Stimulated activated CD4-positive, alpha-beta T cell treated with anti-CD3 and anti-CD28 coated beads, Interleukin-1b, Interleukin-23, amount 100 ng/mL, for 24 hours (primary cell): ENCODE results near the gene ACSL4.
"Not testable (repeated sequence)": the region's sequence is repeated elsewhere in the genome, so short reads cannot be mapped to it uniquely, and the experiment has no call there.

ENCODE experiments used
- DNase-seq, 4 experiments: peaks; one replicate each; pipeline ENCODE4 v3.0.0-alpha.2; 2020; ENCODE audit warnings: low read depth in 4 of 4, low spot score in 1 of 4

ACSL4 gene

DNA sequence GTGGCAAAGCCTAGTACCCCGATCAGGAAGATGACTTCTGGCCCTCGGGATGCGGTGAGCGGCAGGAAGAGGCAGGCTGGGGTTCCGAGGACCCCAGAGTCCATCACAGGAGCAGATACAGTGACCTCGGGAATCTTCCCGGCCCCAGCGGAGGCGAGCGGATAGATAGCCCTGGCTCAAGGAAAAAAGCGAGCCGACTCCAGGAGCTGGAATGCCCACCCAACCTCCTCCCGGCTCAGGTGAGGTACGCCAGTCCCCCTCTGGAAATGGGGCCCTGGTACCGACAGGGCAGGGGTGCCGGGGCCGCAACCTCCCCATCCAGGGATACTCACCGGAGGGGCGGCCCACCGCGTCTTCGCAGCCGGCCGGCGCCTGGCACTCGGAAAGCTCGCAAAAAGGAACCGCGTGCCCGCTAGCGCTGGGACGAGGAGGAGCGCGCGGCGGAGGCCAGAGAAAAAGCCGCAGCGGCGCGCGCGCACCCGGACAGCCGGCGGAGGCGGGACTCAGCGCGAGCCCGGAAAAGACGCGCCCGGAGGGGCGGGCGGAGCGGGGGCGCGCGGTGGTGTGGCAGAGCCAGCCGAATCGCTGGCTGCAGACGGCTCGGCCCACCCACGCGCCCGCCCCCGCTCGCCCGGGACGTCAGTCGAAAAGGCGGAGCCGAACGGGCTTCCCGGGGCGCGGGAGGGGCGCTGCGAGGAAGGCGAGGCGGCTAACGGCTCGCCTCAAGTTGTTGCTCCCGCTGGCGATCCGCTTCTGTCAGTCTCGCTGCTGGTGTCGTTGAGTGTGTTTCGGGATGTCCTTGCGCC is at the start of gene ACSL4:
ACSL4 (minus strand) TSS at position 451 of the 806 bp plus-strand sequence. CDS start 49,894 bp downstream, outside the sequence.
- peak; percentile 59 to 83 (median 70) for DNase-seq

DNA sequence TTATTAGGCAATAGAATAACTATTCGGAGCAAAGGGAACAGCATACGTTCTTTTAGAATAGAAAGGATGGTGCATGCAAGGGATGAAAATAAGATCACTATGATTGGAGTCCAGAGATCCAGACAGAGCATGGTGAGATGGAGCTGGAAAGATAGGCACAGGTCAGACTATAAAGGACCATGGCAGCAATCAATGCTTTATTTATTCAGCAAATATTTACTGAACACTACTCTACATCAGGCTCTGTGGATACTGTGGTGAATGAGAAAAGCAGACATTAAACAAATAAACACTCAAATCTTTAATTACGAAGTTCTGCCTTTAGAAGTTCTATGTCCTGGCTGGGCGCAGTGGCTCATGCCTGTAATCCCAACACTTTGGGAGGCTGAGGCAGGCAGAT is 44.7 kb upstream of the ACSL4 start:
- no peak for DNase-seq

DNA sequence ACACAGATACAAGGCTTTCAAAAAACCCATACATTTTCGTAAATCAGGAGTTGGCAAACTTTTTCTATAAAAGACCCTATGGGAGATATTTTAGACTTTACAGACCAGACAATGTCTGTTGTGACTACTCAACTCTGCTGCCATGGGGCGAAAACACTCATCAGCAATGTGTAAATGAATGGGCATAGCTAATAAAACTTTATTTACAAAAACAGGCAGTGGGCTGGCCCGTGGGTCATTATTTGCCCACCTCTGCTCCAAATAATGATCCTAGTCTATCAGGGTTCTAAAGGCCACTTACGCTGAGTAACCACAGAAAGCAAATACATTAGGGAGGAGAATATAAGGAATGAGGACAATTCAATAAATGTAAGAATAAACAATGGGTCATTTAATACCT is 43.9 kb upstream of the ACSL4 start:
- DNase-seq = no peak

DNA sequence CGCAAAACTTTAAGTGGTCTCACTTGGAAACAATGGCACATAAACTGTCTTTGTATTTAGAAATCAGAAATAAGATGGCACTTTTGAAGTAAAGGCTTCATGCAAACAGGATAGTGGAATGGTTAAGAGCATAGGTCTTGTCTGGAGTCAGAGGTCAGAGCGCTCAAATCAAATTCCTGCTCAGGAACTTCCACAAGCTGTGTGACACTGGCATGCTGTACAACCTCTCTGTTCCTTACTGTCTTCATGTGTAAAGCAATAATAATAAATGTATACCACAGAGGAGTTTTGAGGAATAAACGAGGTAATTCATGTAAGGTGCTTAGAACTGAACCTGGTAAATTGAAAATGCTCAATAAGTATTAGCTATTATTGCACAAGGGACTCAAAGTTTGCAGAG is 43.4 kb upstream of the ACSL4 start:
- no peak for DNase-seq

DNA sequence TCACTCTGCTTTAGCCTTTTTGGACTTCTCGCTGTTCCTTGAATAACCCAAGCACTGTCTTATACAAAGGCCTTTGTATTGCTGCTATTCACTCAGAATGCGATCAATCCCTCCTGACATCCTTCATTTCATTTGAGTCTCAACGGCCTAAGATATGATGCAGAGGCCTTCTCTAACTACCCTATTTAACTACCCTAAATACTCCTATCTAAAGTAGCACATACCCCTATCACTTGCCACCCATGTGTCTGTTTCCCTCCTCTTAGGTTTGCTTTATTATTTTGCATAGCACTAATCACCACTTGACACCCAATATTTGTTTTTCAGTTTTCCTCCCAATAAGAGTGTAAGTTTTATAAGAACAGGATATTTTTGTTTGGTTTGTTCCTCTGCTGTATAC is 42.3 kb upstream of the ACSL4 start:
- no peak for DNase-seq

DNA sequence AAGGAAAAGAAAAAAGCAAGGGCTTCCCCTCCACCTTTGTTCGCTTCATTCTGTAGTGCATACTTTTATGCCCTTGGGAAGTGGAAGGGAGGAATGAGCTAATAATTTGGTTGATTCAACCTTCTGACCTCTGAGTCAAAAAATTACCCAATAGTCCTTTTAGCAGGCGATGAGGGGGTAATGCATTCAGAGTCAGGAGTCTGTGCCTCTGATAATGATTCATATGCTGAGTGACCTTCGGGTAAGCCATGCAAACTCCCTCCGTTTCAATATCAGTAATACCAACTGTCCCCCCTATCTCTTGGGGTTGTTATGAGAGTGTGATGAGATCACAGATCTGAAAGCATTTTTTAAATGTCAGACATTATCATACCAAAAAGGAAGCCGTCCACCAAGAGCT is 41.6 kb upstream of the ACSL4 start:
- DNase-seq = no peak

DNA sequence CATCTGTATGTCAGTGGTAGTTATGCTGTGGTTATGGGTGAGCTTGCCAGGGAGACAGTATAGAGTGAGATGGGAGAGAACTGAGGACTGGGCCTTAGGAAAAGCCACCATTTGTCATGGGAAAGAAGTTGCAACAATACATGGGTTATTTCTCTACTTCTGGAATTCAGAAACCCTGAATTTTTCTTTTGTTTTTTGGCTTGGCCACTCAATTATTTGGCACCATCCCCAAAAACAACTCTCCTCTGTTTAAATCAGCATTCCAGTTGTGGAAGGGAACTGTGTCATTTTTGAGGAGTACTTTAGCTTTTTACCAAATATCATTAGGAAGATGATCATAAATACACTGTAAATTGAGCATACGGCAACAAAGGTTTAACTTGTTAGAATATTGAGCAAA is 41.1 kb upstream of the ACSL4 start:
- no peak for DNase-seq

DNA sequence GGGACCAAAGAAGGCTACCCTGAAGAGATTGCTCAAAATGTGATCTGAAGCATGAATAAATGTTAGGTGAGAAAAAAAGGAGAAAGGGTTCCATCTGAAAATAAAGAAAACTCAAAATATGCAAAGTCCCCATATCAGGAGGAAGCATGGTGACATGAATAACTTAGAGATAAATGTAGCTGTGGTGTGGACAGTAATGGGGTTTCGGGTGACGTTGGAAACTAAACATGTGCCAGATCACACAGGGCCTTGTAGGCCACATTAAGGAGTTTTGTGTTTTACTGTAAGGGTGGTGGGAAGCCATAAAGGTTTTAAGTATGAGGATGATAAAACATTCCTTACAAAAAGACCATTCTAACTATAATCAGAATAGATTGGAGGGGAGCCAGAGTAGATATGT is 40.3 kb upstream of the ACSL4 start:
- DNase-seq = no peak

DNA sequence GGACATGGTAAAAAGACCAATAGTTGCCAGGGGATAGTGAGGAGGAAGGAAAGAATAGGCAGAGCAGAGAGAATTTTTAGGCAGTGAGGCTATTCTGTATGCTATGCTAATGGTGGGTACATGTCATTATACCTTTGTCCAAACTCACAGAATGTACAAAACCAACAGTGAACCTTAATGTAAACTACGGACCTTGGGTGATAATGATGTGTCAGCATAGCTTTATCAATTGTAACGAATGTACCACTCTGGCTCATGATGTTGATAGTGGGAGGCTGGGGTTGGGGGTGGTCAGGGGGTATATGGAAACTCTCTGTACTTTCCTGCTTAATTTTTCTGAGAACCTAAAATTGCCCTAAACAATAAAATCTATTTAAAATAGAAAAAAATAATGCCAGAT is 37.7 kb upstream of the ACSL4 start:
- DNase-seq = no peak

DNA sequence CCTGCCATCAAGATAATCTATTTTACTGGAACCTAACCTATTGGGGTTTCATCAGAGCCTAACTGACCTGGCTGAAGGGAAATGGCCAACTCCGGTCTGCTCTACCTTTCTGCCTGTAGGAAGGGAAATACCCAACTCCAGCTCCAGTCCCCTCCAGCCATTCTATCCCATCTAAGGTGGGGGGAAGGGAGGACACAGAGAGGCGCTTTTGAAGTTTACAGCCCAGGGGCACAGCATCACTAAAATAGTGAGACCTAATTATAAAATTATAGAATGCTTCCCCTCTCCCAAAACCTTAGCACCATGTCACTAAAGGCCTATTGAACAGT is 27.8 kb upstream of the ACSL4 start:
- no peak for DNase-seq

DNA sequence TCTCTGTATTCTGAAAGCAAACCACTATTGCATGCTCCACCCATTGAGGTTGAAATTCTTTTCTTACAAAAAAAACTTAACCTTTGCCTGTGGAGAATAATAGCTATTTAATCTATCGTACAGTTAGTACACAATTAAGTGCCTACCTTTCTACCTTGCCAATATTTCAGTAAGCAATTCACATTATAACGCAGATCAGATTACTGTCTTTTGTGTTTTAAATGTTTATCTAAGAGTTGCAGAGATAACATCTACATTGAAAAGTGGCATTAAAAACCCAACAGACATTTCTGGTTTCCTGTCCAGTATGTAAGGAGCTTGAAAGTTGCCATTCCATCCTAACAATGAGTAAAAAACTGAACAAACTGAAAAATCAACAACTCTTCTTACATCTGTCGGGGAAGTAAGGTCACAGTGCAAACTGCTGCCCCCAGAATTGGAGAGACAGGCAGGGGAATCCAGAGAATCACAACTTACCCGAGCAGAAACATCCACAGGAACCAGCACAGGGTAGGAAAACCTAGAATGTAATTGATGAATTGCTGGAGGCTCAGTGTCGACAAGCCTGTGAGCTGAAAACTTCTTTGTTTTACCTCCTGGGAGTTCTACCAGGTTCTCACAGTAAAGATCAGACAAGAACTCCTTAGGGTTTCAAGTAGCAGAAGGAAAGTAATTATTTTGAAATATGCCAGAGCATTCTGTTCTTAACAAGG is 27.3 kb upstream of the ACSL4 start:
- DNase-seq = no peak

DNA sequence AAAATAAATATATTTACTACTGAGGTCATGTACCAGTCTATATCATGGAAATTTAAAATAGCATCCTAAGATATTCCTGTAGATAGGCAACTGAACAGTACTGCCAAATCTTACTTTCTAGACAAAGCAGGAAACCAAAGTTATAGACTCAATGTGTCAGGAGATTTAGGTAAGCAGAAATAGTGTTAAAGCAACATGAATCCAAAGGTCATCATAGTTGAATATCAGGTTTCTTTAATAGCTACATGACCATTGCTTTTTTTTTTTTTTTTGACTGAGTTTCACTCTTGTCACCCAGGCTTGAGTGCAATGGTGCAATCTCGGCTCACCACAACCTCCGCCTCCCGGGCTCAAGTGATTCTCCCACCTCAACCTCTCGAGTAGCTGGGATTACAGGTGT is 20.2 kb upstream of the ACSL4 start:
- DNase-seq = no peak

DNA sequence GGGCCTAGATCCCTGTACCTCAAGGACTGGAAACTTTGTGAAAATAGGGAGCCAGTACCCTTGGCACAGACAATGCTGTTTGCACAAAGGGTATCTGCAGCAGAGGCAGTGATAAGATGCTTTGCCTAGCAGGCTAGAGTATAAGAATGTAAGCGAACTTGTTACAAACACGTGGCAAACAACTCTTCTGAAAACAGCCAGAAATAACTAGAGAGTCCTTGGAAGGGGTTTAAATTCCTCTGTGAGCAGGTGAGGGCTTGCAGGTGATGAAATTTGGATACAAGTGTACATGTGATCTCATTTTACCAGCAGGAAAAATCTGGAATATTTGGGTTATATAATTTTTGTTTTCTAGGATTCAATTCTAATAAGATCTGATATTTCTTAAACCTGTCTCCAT is 18.6 kb upstream of the ACSL4 start:
- no peak for DNase-seq

DNA sequence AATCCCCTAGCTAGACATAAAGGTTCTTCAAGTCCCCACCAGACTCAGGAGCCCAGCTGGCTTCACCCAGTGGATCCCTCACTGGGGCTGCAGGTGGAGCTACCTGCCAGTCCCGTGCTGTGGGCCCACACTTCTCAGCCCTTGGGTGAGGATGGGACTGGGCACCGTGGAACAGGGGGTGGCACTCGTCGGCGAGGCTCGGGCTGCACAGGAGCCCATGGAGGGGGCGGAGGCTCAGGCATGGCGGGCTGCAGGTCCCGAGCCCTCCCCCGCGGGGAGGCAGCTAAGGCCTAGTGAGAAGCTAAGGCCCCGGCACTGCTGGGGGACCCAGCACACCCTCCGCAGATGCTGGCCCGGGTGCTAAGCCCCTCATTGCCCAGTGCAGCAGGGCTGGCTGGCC is 16.1 kb upstream of the ACSL4 start:
- no peak for DNase-seq

DNA sequence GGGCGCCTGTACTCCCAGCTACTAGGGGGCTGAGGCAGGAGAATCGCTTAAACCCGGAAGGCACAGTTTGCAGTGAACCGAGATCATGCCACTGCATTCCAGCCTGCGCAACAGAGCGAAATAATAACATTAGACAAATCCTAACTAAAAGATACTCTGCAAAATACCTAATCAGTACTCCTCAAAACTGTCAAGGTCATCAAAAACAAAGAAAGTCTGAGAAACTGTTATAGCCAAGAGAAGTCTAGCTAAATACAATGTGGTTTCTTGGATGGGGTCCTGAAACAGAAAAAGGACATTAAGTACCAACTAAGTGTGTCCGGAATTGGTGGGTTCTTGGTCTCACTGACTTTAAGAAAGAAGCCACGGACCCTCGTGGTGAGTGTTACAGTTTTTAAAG is 14.6 kb upstream of the ACSL4 start:
- DNase-seq = no peak

DNA sequence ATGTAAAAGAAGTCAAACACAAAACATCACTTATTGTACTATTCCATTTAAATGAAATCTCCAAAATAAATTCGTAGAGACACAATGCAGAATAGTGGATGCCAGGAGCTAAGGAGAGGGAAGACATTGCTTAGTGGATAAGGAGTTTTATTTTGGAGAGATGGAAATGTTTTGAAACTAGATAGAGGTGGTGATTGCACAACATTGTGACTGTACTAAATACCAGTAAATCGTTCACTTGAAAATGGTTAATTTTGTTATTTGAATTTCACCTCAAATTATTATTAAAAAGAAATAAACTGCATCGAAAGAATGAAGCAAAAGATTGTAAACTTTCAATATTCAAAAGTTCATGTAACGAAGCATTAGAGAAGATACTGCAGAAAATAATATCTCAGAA is 9.7 kb upstream of the ACSL4 start:
- DNase-seq = no peak

DNA sequence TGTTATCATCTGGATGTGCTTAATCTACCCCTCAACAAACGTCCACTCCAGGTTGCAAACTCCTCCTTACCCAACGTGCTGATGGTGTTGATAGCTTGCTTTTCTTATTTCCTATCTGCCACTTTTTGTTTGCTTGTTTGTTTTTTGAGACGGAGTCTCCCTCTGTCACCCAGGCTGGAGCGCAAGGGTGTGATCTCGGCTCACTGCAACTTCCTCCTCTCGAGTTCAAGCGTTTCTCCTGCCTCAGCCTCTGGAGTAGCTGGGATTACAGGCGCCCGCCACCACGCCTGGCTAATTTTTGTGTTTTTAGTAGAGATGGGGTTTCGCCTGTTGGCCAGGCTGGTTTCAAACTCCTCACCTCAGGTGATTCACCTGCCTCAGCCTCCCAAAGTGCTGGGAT is 7.8 kb upstream of the ACSL4 start:
- not testable (repeated sequence) for DNase-seq

DNA sequence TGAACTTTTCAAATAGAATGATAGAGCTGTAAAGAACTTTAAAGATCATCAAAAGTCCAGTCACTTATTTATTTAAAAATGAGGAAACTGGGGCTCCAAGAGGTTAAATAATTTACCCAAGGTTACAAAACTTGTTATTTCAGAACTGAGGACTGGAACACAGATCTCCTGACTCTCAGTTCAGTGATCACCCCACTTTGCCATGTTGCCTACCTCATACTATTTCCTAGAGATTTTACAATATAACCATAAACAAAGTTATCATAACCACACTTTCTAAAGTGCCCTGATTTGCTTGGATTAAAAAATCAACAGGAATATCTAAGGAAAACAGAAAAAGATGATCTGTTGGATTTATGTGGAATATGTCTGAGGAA is 7.4 kb upstream of the ACSL4 start:
- DNase-seq = no peak

DNA sequence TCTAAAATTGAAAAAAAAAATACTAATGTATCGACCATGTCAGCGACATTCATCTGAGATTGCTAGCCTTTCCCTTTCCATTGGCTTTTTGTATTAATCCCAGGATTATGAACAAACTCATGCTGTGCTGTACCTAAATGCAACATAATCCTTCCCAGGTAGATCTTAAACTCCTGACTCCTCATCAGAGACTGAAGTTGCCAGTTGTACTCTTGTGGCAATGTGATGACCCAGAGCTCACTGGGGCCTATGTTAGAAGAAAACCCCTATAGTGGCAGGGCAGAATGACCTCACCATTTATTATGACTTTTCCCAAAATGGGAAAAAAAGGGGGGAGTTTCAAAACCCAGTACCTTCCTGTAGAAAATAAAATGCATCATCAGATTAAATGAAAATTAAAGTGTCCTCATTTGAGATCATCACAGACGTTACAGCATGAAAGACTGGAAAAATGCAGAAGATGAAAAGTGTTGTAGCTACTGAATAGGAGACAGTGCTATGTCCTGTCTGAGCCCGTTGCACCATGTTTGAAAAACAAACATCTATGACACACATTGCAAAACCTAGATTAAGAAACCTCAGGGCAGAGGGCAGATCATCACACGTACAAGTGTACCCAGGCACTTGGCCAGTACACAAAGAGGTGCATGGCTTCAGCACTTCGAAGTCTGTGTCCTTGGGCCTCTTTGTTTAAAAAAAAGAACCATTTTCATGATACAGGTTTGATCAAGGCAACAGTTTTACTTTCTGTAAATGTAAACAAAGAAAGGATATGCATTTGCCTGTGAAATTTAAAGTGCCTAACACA is 6.8 kb upstream of the ACSL4 start:
- DNase-seq = no peak

DNA sequence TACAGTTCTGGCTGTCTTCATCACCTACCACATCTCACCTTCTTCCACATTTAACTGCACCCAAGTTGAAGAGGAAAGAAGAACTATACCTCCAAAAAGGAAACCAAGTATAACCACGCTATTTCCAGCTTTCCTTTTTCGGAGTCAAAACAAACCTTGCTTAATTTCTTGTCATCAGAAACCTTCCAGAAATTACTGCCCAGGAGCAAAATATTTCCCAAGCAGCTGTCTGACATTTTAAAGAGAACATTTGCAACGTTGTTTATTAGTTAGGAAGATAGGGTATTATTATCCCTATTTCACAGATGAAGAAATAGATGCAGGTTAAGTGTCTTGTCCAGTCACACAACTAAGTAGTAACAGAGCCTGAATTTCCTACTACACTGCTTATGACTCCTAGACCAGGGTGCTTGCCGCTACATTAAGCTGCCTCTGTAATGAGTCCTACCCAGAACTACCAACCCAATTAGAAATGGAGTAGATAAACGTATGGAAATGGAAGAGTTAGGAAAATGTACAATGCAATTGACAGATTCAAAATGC is 2.2 kb upstream of the ACSL4 start:
- no peak for DNase-seq

DNA sequence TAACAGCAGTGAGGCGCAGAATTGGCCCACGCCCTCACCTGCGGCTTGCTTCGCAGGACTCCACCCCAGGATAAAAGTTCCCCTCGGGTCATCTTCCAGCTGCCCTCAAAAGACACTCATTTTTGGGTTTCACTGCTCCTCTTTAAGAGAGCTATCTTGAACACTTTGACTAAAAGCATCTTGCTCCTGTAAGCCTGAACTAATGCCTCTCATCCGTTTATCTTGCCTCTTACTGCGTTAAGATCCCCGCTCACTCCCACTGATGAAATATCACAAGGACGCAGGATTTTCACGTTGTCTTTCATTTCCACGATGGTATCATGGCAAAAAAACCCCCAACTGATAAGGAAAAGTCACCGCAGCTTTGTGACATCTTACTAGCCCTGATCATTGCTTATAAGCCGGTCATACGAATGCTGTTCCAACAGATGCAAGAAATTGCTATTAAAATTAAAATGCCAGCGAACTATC is 591 bp upstream of the ACSL4 start:
- DNase-seq = no peak
